Liver (tissue), 9 donors: Measurements from ENCODE around the gene KNDC1. TPM values are rescaled to one million over a fixed set of nuclear protein-coding genes. Genes with fewer than 3 reads are reported as not detected.

Source experiments
- DNase-seq: peaks from one replicate; pipeline ENCODE4 v3.0.0-alpha.2; 2017; ENCODE audit warnings: low spot score
- H3K27ac ChIP-seq, 2 donors: one replicate each; pipeline ENCODE4 v1.7.0; 2013; ENCODE audit warnings: inconsistent platforms in 2 of 2, low read length in 2 of 2, control low read depth in 1 of 2, low read depth in 1 of 2, mild to moderate bottlenecking in 1 of 2
- H3K27me3 ChIP-seq, 4 donors: one replicate each; pipeline versions ENCODE4 v1.6.1 to v1.7.0; 2013; ENCODE audit warnings: low read length in 3 of 4, inconsistent platforms in 1 of 4, mild to moderate bottlenecking in 1 of 4, moderate library complexity in 1 of 4; ENCODE audit not compliant: control insufficient read depth in 4 of 4, insufficient read depth in 4 of 4
- H3K36me3 ChIP-seq, 4 donors: one replicate each; pipeline versions ENCODE4 v1.6.1 to v1.7.0; 2013; ENCODE audit warnings: low read length in 3 of 4, mild to moderate bottlenecking in 3 of 4, low read depth in 1 of 4, moderate library complexity in 1 of 4; ENCODE audit not compliant: control insufficient read depth in 4 of 4, insufficient read depth in 3 of 4
- H3K4me1 ChIP-seq, 4 donors: one replicate each; pipeline versions ENCODE4 v1.6.1 to v1.7.0; 2013; ENCODE audit warnings: low read length in 3 of 4, mild to moderate bottlenecking in 3 of 4, moderate library complexity in 1 of 4; ENCODE audit not compliant: control insufficient read depth in 4 of 4, insufficient read depth in 4 of 4
- H3K4me3 ChIP-seq, 3 donors: one replicate each; pipeline versions ENCODE4 v1.6.1 to v1.7.0; 2013; ENCODE audit warnings: low read length in 3 of 3, control low read depth in 1 of 3, low read depth in 1 of 3, mild to moderate bottlenecking in 1 of 3
- H3K9ac ChIP-seq, 2 donors: one replicate each; pipeline ENCODE4 v1.7.0; 2013; ENCODE audit warnings: low read length in 2 of 2, mild to moderate bottlenecking in 2 of 2, moderate library complexity in 2 of 2, control low read depth in 1 of 2, low read depth in 1 of 2
- H3K9me3 ChIP-seq, 4 donors: one replicate each; pipeline versions ENCODE4 v1.6.1 to v1.7.0; 2013; ENCODE audit warnings: low read length in 3 of 4; ENCODE audit not compliant: control insufficient read depth in 4 of 4
- ATF3 ChIP-seq: IDR thresholded peaks from 2 replicates; pipeline ENCODE4 v1.6.1; 2016; ENCODE audit warnings: antibody characterized with exemption
- CTCF ChIP-seq: fragments of 150-350 bp; IDR thresholded peaks from 2 replicates; pipeline ENCODE4 v1.5.1; 2017; ENCODE audit warnings: improper control_type of control experiment, low read depth, low read length; ENCODE audit not compliant: missing input control
- EGR1 ChIP-seq, 2 donors: IDR thresholded peaks; 2 replicates each; pipeline ENCODE4 v1.6.1; 2016 to 2018; ENCODE audit warnings: antibody characterized with exemption in 2 of 2, low read depth in 2 of 2
- FOXA1 ChIP-seq: IDR thresholded peaks from 2 replicates; pipeline ENCODE4 v1.6.1; 2016; ENCODE audit warnings: antibody characterized with exemption
- FOXA2 ChIP-seq: IDR thresholded peaks from 2 replicates; pipeline ENCODE4 v1.6.1; 2016; ENCODE audit warnings: antibody characterized with exemption
- GABPA ChIP-seq, 2 donors: IDR thresholded peaks in 1 of 2; conservative IDR thresholded peaks in 1 of 2; 2 replicates each; pipeline ENCODE4 v1.6.1; 2016; ENCODE audit warnings: antibody characterized with exemption in 2 of 2, mild to moderate bottlenecking in 1 of 2, moderate library complexity in 1 of 2
- HNF4A ChIP-seq, 2 donors: conservative IDR thresholded peaks; 2 replicates each; pipeline ENCODE4 v1.6.1; 2016; ENCODE audit warnings: antibody characterized with exemption in 2 of 2, mild to moderate bottlenecking in 2 of 2
- HNF4G ChIP-seq: IDR thresholded peaks from 2 replicates; pipeline ENCODE4 v1.6.1; 2016; ENCODE audit warnings: antibody characterized with exemption
- JUND ChIP-seq, 2 donors: IDR thresholded peaks; 2 replicates each; pipeline ENCODE4 v1.6.1; 2016; ENCODE audit warnings: antibody characterized with exemption in 2 of 2
- NR2F2 ChIP-seq: IDR thresholded peaks from 2 replicates; pipeline ENCODE4 v1.6.1; 2016; ENCODE audit warnings: antibody characterized with exemption
- RAD21 ChIP-seq, 2 donors: IDR thresholded peaks; 2 replicates each; pipeline ENCODE4 v1.6.1; 2016; ENCODE audit warnings: antibody characterized with exemption in 2 of 2, mild to moderate bottlenecking in 2 of 2
- REST ChIP-seq: IDR thresholded peaks from 2 replicates; pipeline ENCODE4 v1.6.1; 2016; ENCODE audit warnings: antibody characterized with exemption, mild to moderate bottlenecking
- RXRA ChIP-seq, 2 donors: IDR thresholded peaks; 2 replicates each; pipeline ENCODE4 v1.6.1; 2017 to 2018; ENCODE audit warnings: antibody characterized with exemption in 2 of 2, mild to moderate bottlenecking in 1 of 2
- SP1 ChIP-seq: IDR thresholded peaks from 2 replicates; pipeline ENCODE4 v1.6.1; 2018; ENCODE audit warnings: antibody characterized with exemption, mild to moderate bottlenecking
- TAF1 ChIP-seq: conservative IDR thresholded peaks from 2 replicates; pipeline ENCODE4 v1.6.1; 2016; ENCODE audit warnings: antibody characterized with exemption, mild to moderate bottlenecking
- YY1 ChIP-seq: IDR thresholded peaks from 2 replicates; pipeline ENCODE4 v1.6.1; 2016; ENCODE audit warnings: antibody characterized with exemption, mild to moderate bottlenecking
- ZBTB33 ChIP-seq: IDR thresholded peaks from 2 replicates; pipeline ENCODE4 v1.6.1; 2016; ENCODE audit warnings: antibody characterized with exemption
- WGBS: extraction: QIAGEN DNeasy Blood & Tissue Kit; methylation state at CpG from one replicate; pipeline ENCODE4 v1.1.7; 2013; 5-methylcytosine and 5-hydroxymethylcytosine counted together
- polyA plus RNA-seq, 2 donors: library from polyadenylated mRNA; stranded (reverse) in 1 of 2; unstranded in 1 of 2; fragments of 200-250 nt in 1 of 2; fragments of >200 nt in 1 of 2; fragmentation: Nextera tagmentation in 1 of 2; extraction: Ambion mirVana in 1 of 2; gene quantifications; one replicate each; pipeline versions ENCODE4 v1.2.1 to v1.2.3, GENCODE V29; 2013 to 2015
- total RNA-seq, 2 donors: library from RNA; depleted of rRNA; stranded (reverse); fragments of >200 nt; gene quantifications; one replicate each; pipeline ENCODE4 v1.2.3, GENCODE V29; 2014
- donor health status: healthy.
- donor health status: healthy.
- donor health status: healthy.
- donor health status: healthy.
- donor health status: healthy.

Gene KNDC1
- total and polyA plus RNA-seq, 4 donors: 0.53 to 12.9 (median 4.3) TPM

- Histone ChIP-seq H3K27ac (no peak overlapping the region), H3K27me3 (no peaks in the 10 kb centered on the region), H3K4me1 (no peaks in the 10 kb centered on the region), H3K36me3 (no peaks in the 10 kb centered on the region), H3K9ac (no peak overlapping the region), H3K9me3 (no peaks in the 10 kb centered on the region), H3K4me3 (no peak overlapping the region)
- TF ChIP-seq GABPA (IDR thresholded peaks at IDR 0.05 in 1 of 2, conservative IDR thresholded peaks at IDR 0.05 in 1 of 2) (no peak), CTCF (peak; percentile 42)
- WGBS: 48% methylated on average over 58 of the region's 58 CpGs
- DNase-seq: no peak
These were observed 35.4 kb upstream of the KNDC1 start for GRCh38 chr10:133124357-133125211.

GRCh38 chr10:133125901-133126300 lies 34.1 kb upstream of the KNDC1 start:
- TF ChIP-seq SP1 (no peak), ZBTB33 (no peak), RAD21 (IDR thresholded peaks at IDR 0.05) (no peak), RXRA (IDR thresholded peaks at IDR 0.05) (no peak), FOXA1 (no peak), FOXA2 (no peak), GABPA (IDR thresholded peaks at IDR 0.05 in 1 of 2, conservative IDR thresholded peaks at IDR 0.05 in 1 of 2) (no peak), ATF3 (no peak), NR2F2 (no peak), TAF1 (no peak), YY1 (no peak), HNF4G (no peak), HNF4A (conservative IDR thresholded peaks at IDR 0.05) (no peak), JUND (IDR thresholded peaks at IDR 0.05) (no peak), EGR1 (IDR thresholded peaks at IDR 0.05; ENCODE audit: low read depth in 2 of 2) (no peak), REST (no peak)
- H3K9me3 ChIP-seq: no peaks in the 10 kb centered on the region
- H3K36me3 ChIP-seq: no peaks in the 10 kb centered on the region
- 88% methylated on average over 9 of the region's 9 CpGs for WGBS
- H3K4me1 ChIP-seq: no peaks in the 10 kb centered on the region
- no peak overlapping the region for H3K9ac ChIP-seq
- no peaks in the 10 kb centered on the region for H3K27me3 ChIP-seq
- DNase-seq: no peak
- no peak overlapping the region for H3K4me3 ChIP-seq
- H3K27ac ChIP-seq: no peak overlapping the region
